NCI-H82 treated with DMSO at 0.1 percent for 48 hours (cell line): ENCODE measurements around the gene SLC2A1.
"Not testable (repeated sequence)": the region's sequence is repeated elsewhere in the genome, so short reads cannot be mapped to it uniquely, and the experiment has no call there.

Experiments
- DNase-seq: peaks from one replicate; lab custom pipeline; 2025; ENCODE audit not compliant: unreplicated experiment; lab: John Stamatoyannopoulos, UW

SLC2A1 gene

GRCh38 chr1:42913426-42914091 is 45.1 kb downstream of the SLC2A1 start:
- peak; percentile 58 for DNase-seq

DNA sequence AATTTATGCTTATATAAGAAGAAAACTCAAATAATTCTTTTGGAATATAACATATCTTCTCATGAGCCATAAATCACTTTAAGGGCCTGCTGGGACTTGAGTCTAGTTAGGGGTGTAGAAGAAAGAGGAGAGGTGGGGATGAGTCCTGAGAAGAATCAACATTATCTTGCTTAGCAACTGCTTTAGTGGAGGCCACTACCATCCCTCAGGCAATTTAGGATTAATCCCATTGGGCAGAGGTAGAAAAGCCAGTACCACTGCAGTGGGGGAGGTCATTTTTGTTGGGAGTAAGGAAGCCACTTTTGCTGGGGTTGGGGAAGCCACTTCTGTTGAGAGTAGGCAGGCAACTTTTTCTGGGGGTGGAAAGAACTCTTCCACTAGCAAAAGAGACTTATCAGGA is 47.7 kb downstream of the SLC2A1 start:
- no peak for DNase-seq

- no peak for DNase-seq
Observed at GRCh38 chr1:42908046-42908445, 50.6 kb downstream of the SLC2A1 start.

GRCh38 chr1:42904434-42904833 is 54.2 kb downstream of the SLC2A1 start:
- no peak for DNase-seq

- not testable (repeated sequence) for DNase-seq
Observed at GRCh38 chr1:42899960-42900359, 58.7 kb downstream of the SLC2A1 start.

GRCh38 chr1:42891465-42892138 is 67.1 kb downstream of the SLC2A1 start:
- DNase-seq, result no peak

DNA sequence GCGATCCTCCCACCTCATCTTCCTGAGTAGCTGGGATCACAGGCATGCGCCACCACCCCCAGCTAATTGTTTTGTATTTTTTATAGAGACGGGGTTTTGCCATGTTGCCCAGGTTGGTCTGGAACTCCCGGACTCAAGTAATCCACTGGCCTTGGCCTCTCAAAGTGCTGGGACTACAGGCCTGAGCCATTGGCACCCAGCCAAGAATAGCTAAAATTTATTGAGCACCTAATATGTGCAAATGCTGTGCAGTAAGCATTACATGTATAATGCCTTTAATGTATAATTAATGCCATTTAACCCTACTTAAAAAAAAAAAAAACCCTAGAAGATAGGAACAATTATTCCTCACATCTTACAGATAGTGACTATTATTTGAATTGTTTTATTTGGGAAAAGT is 69.4 kb downstream of the SLC2A1 start:
- no peak for DNase-seq

GRCh38 chr1:42888013-42888633 is 70.5 kb downstream of the SLC2A1 start:
- no peak for DNase-seq

GRCh38 chr1:42887366-42887765 is 71.3 kb downstream of the SLC2A1 start:
- DNase-seq, result no peak

- DNase-seq, result no peak
Observed at GRCh38 chr1:42886800-42887199, 71.9 kb downstream of the SLC2A1 start.

GRCh38 chr1:42886046-42886739 is 72.5 kb downstream of the SLC2A1 start:
- no peak for DNase-seq

GRCh38 chr1:42880384-42880783 is 78.3 kb downstream of the SLC2A1 start:
- DNase-seq, result no peak

DNA sequence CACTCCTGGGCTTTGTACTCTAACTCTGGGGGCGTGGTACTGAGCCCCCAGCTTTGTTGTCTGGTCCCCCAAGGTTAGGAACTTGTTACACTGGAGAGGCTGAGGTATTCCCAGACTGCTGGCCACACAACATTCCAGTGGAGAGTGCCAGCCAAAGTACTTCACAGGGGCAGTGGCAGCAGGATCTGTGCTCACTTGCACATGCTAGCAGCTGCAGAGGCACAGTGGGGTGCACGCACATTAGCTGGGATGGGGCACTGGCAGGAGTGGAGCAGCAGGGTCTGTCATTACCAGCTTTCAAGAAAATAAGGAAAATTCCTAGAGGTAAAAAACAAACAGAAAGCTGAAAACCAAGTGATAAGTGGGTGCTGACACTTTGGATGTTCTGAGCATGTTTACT is 81.3 kb downstream of the SLC2A1 start:
- no peak for DNase-seq

GRCh38 chr1:42876009-42876408 is 82.7 kb downstream of the SLC2A1 start:
- no peak for DNase-seq
